HepG2 (cell line): ENCODE measurements around the gene PIGL. TPM values are rescaled to one million over a fixed set of nuclear protein-coding genes. Genes with fewer than 3 reads are reported as not detected.

Source experiments
- GMEB1 ChIP-seq: sonication (generic); formaldehyde crosslinking; IDR thresholded peaks from 2 replicates; pipeline ENCODE4 v1.5.1; 2020; ENCODE audit warnings: missing genetic modification reagents, mild to moderate bottlenecking, borderline replicate concordance
- GTF2F1 ChIP-seq: fragments of 150-350 bp; IDR thresholded peaks from 2 replicates; pipeline ENCODE4 v1.6.1; 2014; ENCODE audit warnings: low read length
- IKZF4 ChIP-seq: sonication (generic); formaldehyde crosslinking; IDR thresholded peaks from 2 replicates; pipeline ENCODE4 v1.5.1; 2020; ENCODE audit warnings: borderline replicate concordance, mild to moderate bottlenecking, low read depth, missing genetic modification reagents; ENCODE audit errors: not compliant biosample characterization
- JUNB ChIP-seq: sonication (generic); formaldehyde crosslinking; IDR thresholded peaks from 2 replicates; pipeline ENCODE4 v1.8.0; 2022; ENCODE audit warnings: missing genetic modification reagents, mild to moderate bottlenecking, borderline replicate concordance
- KLF12 ChIP-seq: sonication (generic); formaldehyde crosslinking; IDR thresholded peaks from 2 replicates; pipeline ENCODE4 v1.4.0; 2020; ENCODE audit warnings: missing genetic modification reagents, borderline replicate concordance
- NFYB ChIP-seq: sonication (generic); formaldehyde crosslinking; IDR thresholded peaks from 2 replicates; pipeline ENCODE4 v1.4.0; 2020; ENCODE audit warnings: missing genetic modification reagents
- NKX3-1 ChIP-seq: sonication (generic); formaldehyde crosslinking; IDR thresholded peaks from 2 replicates; pipeline ENCODE4 v1.5.0; 2020; ENCODE audit warnings: missing genetic modification reagents
- PAXIP1 ChIP-seq: sonication (generic); formaldehyde crosslinking; conservative IDR thresholded peaks from 2 replicates; pipeline ENCODE4 v1.4.0; 2020; ENCODE audit warnings: mild to moderate bottlenecking, missing genetic modification reagents, moderate library complexity
- PITX1 ChIP-seq: sonication (generic); formaldehyde crosslinking; IDR thresholded peaks from 2 replicates; pipeline ENCODE4 v1.5.1; 2020; ENCODE audit warnings: mild to moderate bottlenecking, missing genetic modification reagents
- POLR2A ChIP-seq, 2 experiments: IDR thresholded peaks; 2 replicates each; pipeline ENCODE4 v1.6.1; 2011; ENCODE audit warnings: low read depth in 2 of 2, low read length in 2 of 2, mild to moderate bottlenecking in 1 of 2, moderate library complexity in 1 of 2; ENCODE audit not compliant: insufficient read depth in 1 of 2
- POLR2AphosphoS2 ChIP-seq: IDR thresholded peaks from 2 replicates; pipeline ENCODE4 v1.6.1; 2011; ENCODE audit warnings: low read depth, low read length, improper control_type of control experiment
- PRPF4 ChIP-seq: fragments of 200-400 bp; formaldehyde crosslinking; IDR thresholded peaks from 2 replicates; pipeline ENCODE4 v1.6.1; 2016; ENCODE audit warnings: low read length, low read depth; ENCODE audit not compliant: poor library complexity, severe bottlenecking
- RFX5 ChIP-seq: IDR thresholded peaks from 2 replicates; pipeline ENCODE4 v1.6.1; 2011; ENCODE audit warnings: low read depth, low read length, improper control_type of control experiment
- SP2 ChIP-seq: sonication (generic); formaldehyde crosslinking; IDR thresholded peaks from 2 replicates; pipeline ENCODE4 v1.5.1; 2020; ENCODE audit warnings: mild to moderate bottlenecking, missing genetic modification reagents
- THAP11 ChIP-seq: IDR thresholded peaks from 2 replicates; pipeline ENCODE4 v1.6.1; 2016; ENCODE audit warnings: missing biosample characterization, missing genetic modification reagents
- TIGD3 ChIP-seq: sonication (generic); formaldehyde crosslinking; IDR thresholded peaks from 2 replicates; pipeline ENCODE4 v1.5.1; 2020; ENCODE audit warnings: mild to moderate bottlenecking, missing genetic modification reagents, borderline replicate concordance
- ZNF687 ChIP-seq: sonication (generic); formaldehyde crosslinking; IDR thresholded peaks from 2 replicates; pipeline ENCODE4 v1.5.1; 2020; ENCODE audit warnings: mild to moderate bottlenecking, missing genetic modification reagents, moderate library complexity
- ZNF883 ChIP-seq: sonication (generic); formaldehyde crosslinking; IDR thresholded peaks from 2 replicates; pipeline ENCODE4 v1.5.1; 2020; ENCODE audit warnings: mild to moderate bottlenecking, missing genetic modification reagents; ENCODE audit errors: not compliant biosample characterization
- polyA plus RNA-seq, 8 experiments: library from polyadenylated mRNA; depleted of rRNA in 3 of 8; stranded (reverse) in 7 of 8; unstranded in 1 of 8; fragments of >200 nt; fragmentation: Illumina TruSeq in 4 of 8; extraction: Trizol in 4 of 8; gene quantifications; 2 replicates each; pipeline versions ENCODE4 v1.2.1 to v1.2.3, GENCODE V29; 2011 to 2016; ENCODE audit warnings: low read depth in 4 of 8, missing spikeins in 1 of 8, mixed read lengths in 1 of 8; ENCODE audit not compliant: insufficient read depth in 1 of 8
- total RNA-seq, 5 experiments: library from RNA; depleted of rRNA; stranded (reverse); fragments of >200 nt; fragmentation: Illumina TruSeq; extraction: Trizol; gene quantifications; 2 replicates each; pipeline ENCODE4 v1.2.3, GENCODE V29; 2016; ENCODE audit warnings: low read depth in 1 of 5
- TF ChIP-seq, protein P1 (sequence below): sonication (generic); formaldehyde crosslinking; IDR thresholded peaks from 2 replicates; pipeline ENCODE4 v1.5.0; 2020; ENCODE audit warnings: missing genetic modification reagents

The PIGL gene
- total and polyA plus RNA-seq, 2 of the 13 experiments (the other 11 are each of a cell fraction or from before 2014, with no cell fraction given): 28.5 to 63.8 TPM

DNA sequence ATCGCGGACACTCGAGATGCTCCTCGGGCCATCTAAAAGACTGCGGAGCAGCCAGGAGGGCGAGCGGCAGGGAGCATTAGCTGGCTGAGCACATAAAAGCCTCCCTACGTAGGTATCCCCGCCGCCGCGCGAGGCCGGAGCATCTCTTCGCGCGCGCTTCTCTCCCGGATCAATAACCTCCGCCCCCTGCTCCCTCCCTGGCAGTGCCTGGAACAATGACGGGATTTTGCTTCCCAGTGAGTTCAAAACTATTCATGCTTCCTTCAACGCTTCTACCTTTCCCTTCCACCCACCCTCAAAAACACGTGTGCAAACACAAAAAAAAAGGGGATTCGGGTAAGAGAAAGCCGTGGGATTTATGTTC, 135.3 kb downstream of the PIGL start (continued):
- TF ChIP-seq GMEB1 (peak; percentile 24; the same call in 1 of the 2 replicates), ZNF883 (CRISPR knock-in tag) (no peak), NKX3-1 (CRISPR knock-in tag) (no peak), SP2 (no peak), NFYB (no peak), JUNB (CRISPR knock-in tag) (no peak), PRPF4 (no peak), KLF12 (CRISPR knock-in tag) (no peak), RFX5 (no peak), GTF2F1 (no peak), POLR2A (IDR thresholded peaks at IDR 0.05; ENCODE audit: insufficient read depth in 1 of 2, low read depth in 2 of 2, low read length in 2 of 2) (peak; percentile 56 to 89), PAXIP1 (0 out of 2 replicates have a peak, but pooled peaks have one; percentile 22), PITX1 (CRISPR knock-in tag) (0 out of 2 replicates have a peak, but pooled peaks have one; percentile 15), TIGD3 (CRISPR knock-in tag) (no peak; the same call in 1 of the 2 replicates), THAP11 (CRISPR knock-in tag) (no peak), IKZF4 (no peak), POLR2AphosphoS2 (no peak), ZNF687 (peak; percentile 81)
- TF ChIP-seq, protein P1, sequence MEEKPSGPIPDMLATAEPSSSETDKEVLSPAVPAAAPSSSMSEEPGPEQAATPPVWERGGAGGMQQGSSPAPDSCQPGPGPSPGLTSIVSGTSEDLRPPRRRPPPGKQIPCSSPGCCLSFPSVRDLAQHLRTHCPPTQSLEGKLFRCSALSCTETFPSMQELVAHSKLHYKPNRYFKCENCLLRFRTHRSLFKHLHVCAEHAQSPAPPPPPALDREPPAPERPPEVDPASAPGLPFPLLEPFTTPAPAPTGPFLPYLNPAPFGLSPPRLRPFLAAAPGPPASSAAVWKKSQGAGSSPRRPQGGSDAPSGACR (CRISPR knock-in tag): peak; percentile 76; the same call in 1 of the 2 replicates
